Measurements from ENCODE around the gene RNF207. TPM values are rescaled to one million over a fixed set of nuclear protein-coding genes. Genes with fewer than 3 reads are reported as not detected.

RNF207 gene
- total and polyA plus RNA-seq, 2 of the 13 experiments (the other 11 are each of a cell fraction or from before 2014, with no cell fraction given): 9.8 to 15.9 TPM

- TF ChIP-seq, protein P1, sequence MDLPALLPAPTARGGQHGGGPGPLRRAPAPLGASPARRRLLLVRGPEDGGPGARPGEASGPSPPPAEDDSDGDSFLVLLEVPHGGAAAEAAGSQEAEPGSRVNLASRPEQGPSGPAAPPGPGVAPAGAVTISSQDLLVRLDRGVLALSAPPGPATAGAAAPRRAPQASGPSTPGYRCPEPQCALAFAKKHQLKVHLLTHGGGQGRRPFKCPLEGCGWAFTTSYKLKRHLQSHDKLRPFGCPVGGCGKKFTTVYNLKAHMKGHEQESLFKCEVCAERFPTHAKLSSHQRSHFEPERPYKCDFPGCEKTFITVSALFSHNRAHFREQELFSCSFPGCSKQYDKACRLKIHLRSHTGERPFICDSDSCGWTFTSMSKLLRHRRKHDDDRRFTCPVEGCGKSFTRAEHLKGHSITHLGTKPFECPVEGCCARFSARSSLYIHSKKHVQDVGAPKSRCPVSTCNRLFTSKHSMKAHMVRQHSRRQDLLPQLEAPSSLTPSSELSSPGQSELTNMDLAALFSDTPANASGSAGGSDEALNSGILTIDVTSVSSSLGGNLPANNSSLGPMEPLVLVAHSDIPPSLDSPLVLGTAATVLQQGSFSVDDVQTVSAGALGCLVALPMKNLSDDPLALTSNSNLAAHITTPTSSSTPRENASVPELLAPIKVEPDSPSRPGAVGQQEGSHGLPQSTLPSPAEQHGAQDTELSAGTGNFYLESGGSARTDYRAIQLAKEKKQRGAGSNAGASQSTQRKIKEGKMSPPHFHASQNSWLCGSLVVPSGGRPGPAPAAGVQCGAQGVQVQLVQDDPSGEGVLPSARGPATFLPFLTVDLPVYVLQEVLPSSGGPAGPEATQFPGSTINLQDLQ (CRISPR knock-in tag; IDR thresholded peaks at IDR 0.05): 0 out of 2 replicates have a peak, but pooled peaks have one; percentile 40
- TF ChIP-seq MED1 (CRISPR knock-in tag; IDR thresholded peaks at IDR 0.05): peak; percentile 82
- TF ChIP-seq YEATS4 (CRISPR knock-in tag; IDR thresholded peaks at IDR 0.05; ENCODE audit: borderline replicate concordance): peak; percentile 99
- TF ChIP-seq ZNF296 (CRISPR knock-in tag; conservative IDR thresholded peaks at IDR 0.05): peak; percentile 57
- no peak for TF ChIP-seq SMAD1 (CRISPR knock-in tag; IDR thresholded peaks at IDR 0.05; ENCODE audit: borderline replicate concordance, low read depth)
- TF ChIP-seq, protein P2, sequence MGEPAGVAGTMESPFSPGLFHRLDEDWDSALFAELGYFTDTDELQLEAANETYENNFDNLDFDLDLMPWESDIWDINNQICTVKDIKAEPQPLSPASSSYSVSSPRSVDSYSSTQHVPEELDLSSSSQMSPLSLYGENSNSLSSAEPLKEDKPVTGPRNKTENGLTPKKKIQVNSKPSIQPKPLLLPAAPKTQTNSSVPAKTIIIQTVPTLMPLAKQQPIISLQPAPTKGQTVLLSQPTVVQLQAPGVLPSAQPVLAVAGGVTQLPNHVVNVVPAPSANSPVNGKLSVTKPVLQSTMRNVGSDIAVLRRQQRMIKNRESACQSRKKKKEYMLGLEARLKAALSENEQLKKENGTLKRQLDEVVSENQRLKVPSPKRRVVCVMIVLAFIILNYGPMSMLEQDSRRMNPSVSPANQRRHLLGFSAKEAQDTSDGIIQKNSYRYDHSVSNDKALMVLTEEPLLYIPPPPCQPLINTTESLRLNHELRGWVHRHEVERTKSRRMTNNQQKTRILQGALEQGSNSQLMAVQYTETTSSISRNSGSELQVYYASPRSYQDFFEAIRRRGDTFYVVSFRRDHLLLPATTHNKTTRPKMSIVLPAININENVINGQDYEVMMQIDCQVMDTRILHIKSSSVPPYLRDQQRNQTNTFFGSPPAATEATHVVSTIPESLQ (CRISPR knock-in tag; conservative IDR thresholded peaks at IDR 0.05): no peak
- TF ChIP-seq RARA (CRISPR knock-in tag; IDR thresholded peaks at IDR 0.05): peak; percentile 53; the same call in 1 of the 2 replicates
- TF ChIP-seq HNRNPUL1 (IDR thresholded peaks at IDR 0.05; ENCODE audit: low read depth, low read length): no peak
- TF ChIP-seq FOXP1 (IDR thresholded peaks at IDR 0.05): no peak
- TF ChIP-seq FOXP1 (CRISPR knock-in tag; IDR thresholded peaks at IDR 0.05): peak; percentile 8
- TF ChIP-seq KMT2A (CRISPR knock-in tag; IDR thresholded peaks at IDR 0.05): peak; percentile 93
- TF ChIP-seq ZNF446 (CRISPR knock-in tag; IDR thresholded peaks at IDR 0.05): peak; percentile 35
- TF ChIP-seq ZNF75D (CRISPR knock-in tag; IDR thresholded peaks at IDR 0.05; ENCODE audit: borderline replicate concordance): no peak
- peak; percentile 72; the same call in 1 of the 2 replicates for TF ChIP-seq ZNF616 (CRISPR knock-in tag; IDR thresholded peaks at IDR 0.05; ENCODE audit: low read depth)
- peak; percentile 86; the same call in 1 of the 2 replicates for TF ChIP-seq ZFP36L1 (CRISPR knock-in tag; IDR thresholded peaks at IDR 0.05)
- TF ChIP-seq, protein P3, sequence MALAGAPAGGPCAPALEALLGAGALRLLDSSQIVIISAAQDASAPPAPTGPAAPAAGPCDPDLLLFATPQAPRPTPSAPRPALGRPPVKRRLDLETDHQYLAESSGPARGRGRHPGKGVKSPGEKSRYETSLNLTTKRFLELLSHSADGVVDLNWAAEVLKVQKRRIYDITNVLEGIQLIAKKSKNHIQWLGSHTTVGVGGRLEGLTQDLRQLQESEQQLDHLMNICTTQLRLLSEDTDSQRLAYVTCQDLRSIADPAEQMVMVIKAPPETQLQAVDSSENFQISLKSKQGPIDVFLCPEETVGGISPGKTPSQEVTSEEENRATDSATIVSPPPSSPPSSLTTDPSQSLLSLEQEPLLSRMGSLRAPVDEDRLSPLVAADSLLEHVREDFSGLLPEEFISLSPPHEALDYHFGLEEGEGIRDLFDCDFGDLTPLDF (CRISPR knock-in tag; IDR thresholded peaks at IDR 0.05): no peak
- peak; percentile 95 for TF ChIP-seq AGO2 (optimal IDR thresholded peaks at IDR 0.05; ENCODE audit: low read depth, low read length)
- TF ChIP-seq ZMAT3 (CRISPR knock-in tag; conservative IDR thresholded peaks at IDR 0.05): peak; percentile 76; the same call in 1 of the 2 replicates
- no peak for TF ChIP-seq CEBPB (IDR thresholded peaks at IDR 0.05; ENCODE audit: borderline replicate concordance, low read depth, low read length)
- peak; percentile 77 for TF ChIP-seq PTBP1 (IDR thresholded peaks at IDR 0.05; ENCODE audit: low read depth, low read length, poor library complexity, severe bottlenecking)
- TF ChIP-seq PLRG1 (conservative IDR thresholded peaks at IDR 0.05): no peak
- peak; percentile 84 for TF ChIP-seq ZNF614 (CRISPR knock-in tag; IDR thresholded peaks at IDR 0.05; ENCODE audit: borderline replicate concordance)
- no peak for TF ChIP-seq ZBTB42 (CRISPR knock-in tag; IDR thresholded peaks at IDR 0.05)
- peak; percentile 80 for TF ChIP-seq ZNF772 (CRISPR knock-in tag; IDR thresholded peaks at IDR 0.05)
- TF ChIP-seq XRCC5 (optimal IDR thresholded peaks at IDR 0.05; ENCODE audit: low read length): peak; percentile 100
- peak; percentile 91; the same call in 1 of the 2 replicates for TF ChIP-seq RFXAP (CRISPR knock-in tag; IDR thresholded peaks at IDR 0.05; ENCODE audit: borderline replicate concordance)
Measured at GRCh38 chr1:6199298-6200187, 6.4 kb upstream of the RNF207 start, which contains the start of gene RPL22 (continued).
